ENCODE results near the gene ZNRF2. TPM values are rescaled to one million over a fixed set of nuclear protein-coding genes. Genes with fewer than 3 reads are reported as not detected.

ZNRF2 gene
- total RNA-seq, 1 donor from 2014 or later = 18.8 TPM

DNA sequence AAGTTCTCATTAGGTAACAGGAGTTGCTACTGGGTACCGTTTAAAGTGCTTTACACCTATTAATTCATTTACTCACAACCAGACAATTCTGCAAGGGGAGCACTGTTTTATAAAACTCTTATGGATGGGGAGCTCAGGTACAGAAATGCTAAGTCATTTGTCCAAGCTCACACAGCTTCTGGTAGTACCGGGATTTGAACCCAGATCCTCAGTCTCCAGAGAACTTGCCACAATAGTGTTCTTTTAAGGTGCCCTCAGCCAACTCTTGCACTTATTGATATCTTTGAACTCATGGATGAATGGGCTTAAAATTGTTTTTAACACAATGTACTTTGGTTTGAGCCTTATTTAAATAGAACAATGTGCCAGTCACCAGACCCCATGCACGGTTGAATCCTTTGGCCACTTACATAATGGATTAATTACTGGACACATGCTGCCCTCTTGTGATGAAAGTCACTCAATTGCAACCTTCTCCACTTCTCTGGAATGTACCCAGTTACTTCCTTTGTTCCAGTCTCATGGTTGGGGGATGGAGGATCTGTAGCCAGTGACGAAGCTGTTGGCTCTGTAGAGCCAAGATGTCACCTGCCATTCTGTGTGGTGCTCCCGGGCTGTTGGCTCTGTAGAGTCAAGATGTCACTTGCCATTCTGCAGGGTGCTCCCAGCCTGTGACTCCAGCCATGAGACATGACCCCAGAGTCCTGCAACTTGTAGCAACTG is 128.5 kb downstream of the ZNRF2 start:
- peak; percentile 29 for DNase-seq

- DNase-seq = no peak
These were observed 129.5 kb downstream of the ZNRF2 start for GRCh38 chr7:30413864-30414263.

Small RNA genes within 50 kb of the gene (small RNA-seq; reads per million reads assigned to genes)
- gene MIR550A1 (ENCODE audit: low replicate concordance) = not detected

Other genes with a start within 250 kb of the ZNRF2 start
- gene MTURN, start 149.6 kb upstream of the ZNRF2 start, total RNA-seq = 52.5 TPM
- gene NOD1, start 194.2 kb downstream of the ZNRF2 start, total RNA-seq = 12.8 TPM
- gene GGCT, start 220.2 kb downstream of the ZNRF2 start, total RNA-seq = 36.3 TPM